Spleen (tissue), 11 donors: ENCODE data around the gene INPP4B. TPM values are rescaled to one million over a fixed set of nuclear protein-coding genes. Genes with fewer than 3 reads are reported as not detected.

Experiments used
- DNase-seq: peaks from one replicate; pipeline ENCODE4 v3.0.0-alpha.2; 2020
- H3K27ac ChIP-seq, 8 donors: fragments of 200-600 bp; sonication (generic) in 7 of 8; 1 replicate in 4 of 8; 2 replicates in 4 of 8; pipeline versions ENCODE4 v1.5.0 to v1.8.0; 2016 to 2021; ENCODE audit warnings: inconsistent platforms in 4 of 8, mild to moderate bottlenecking in 4 of 8, moderate library complexity in 1 of 8
- H3K27me3 ChIP-seq, 7 donors: fragments of 200-600 bp; sonication (generic) in 6 of 7; replicated peaks in 1 of 7; 1 replicate in 4 of 7; 2 replicates in 3 of 7; pipeline versions ENCODE4 v1.5.0 to v1.8.0; 2016 to 2021; ENCODE audit warnings: inconsistent platforms in 3 of 7, mild to moderate bottlenecking in 1 of 7
- H3K36me3 ChIP-seq, 6 donors: fragments of 200-600 bp; sonication (generic) in 5 of 6; 1 replicate in 4 of 6; 2 replicates in 2 of 6; pipeline versions ENCODE4 v1.5.0 to v1.8.0; 2016 to 2021; ENCODE audit warnings: inconsistent platforms in 2 of 6
- H3K4me1 ChIP-seq, 6 donors: fragments of 200-600 bp; sonication (generic) in 5 of 6; 1 replicate in 3 of 6; 2 replicates in 3 of 6; pipeline versions ENCODE4 v1.5.0 to v1.8.0; 2016 to 2021; ENCODE audit warnings: inconsistent platforms in 3 of 6
- H3K4me3 ChIP-seq, 8 donors: fragments of 200-600 bp; sonication (generic) in 7 of 8; 1 replicate in 4 of 8; 2 replicates in 4 of 8; pipeline versions ENCODE4 v1.5.0 to v1.8.0; 2016 to 2021; ENCODE audit warnings: inconsistent platforms in 4 of 8, mild to moderate bottlenecking in 4 of 8, moderate library complexity in 2 of 8
- H3K9me3 ChIP-seq, 8 donors: fragments of 200-600 bp; sonication (generic) in 7 of 8; 1 replicate in 4 of 8; 2 replicates in 4 of 8; pipeline versions ENCODE4 v1.5.0 to v1.8.0; 2016 to 2021; ENCODE audit warnings: inconsistent platforms in 4 of 8
- CTCF ChIP-seq, 11 experiments: fragments of 200-600 bp in 7 of 11; fragments of 450-650 bp in 4 of 11; sonication (generic) in 4 of 11; IDR thresholded peaks in 8 of 11; conservative IDR thresholded peaks in 3 of 11; 1 replicate in 7 of 11; 2 replicates in 4 of 11; pipeline versions ENCODE4 v1.4.0 to v1.8.0; 2016 to 2021; ENCODE audit warnings: antibody characterized with exemption in 11 of 11, inconsistent platforms in 4 of 11, mild to moderate bottlenecking in 1 of 11
- POLR2A ChIP-seq, 3 donors: fragments of 450-650 bp; IDR thresholded peaks; one replicate each; pipeline ENCODE4 v1.5.1; 2017; ENCODE audit warnings: antibody characterized with exemption in 3 of 3, mild to moderate bottlenecking in 1 of 3
- POLR2AphosphoS5 ChIP-seq, 3 donors: sonication (generic); formaldehyde crosslinking; IDR thresholded peaks; one replicate each; pipeline ENCODE4 v1.5.1; 2017; ENCODE audit warnings: antibody characterized with exemption in 3 of 3
- WGBS, 5 donors: extraction: QIAGEN DNeasy Blood & Tissue Kit in 3 of 5; methylation state at CpG; one replicate each; pipeline versions ENCODE4 v1.1.5 to v1.1.7; 2013 to 2018; 5-methylcytosine and 5-hydroxymethylcytosine counted together
- intact Hi-C: fragments of 100-400 bp; cut with DNase I; formaldehyde crosslinking; loops from one replicate; pipeline ENCODE4 v1.15.0; 2023; ENCODE audit warnings: low total_unique reads
- polyA plus RNA-seq, 3 donors: library from polyadenylated mRNA; stranded (reverse); fragments of 200-250 nt; gene quantifications; one replicate each; pipeline ENCODE4 v1.2.1, GENCODE V29; 2013
- total RNA-seq, 7 donors: library from RNA; depleted of rRNA in 3 of 7; stranded (reverse); fragments of >200 nt in 3 of 7; fragmentation: NEBNext Ultra II Directional in 4 of 7; extraction: Animal tissue kit (Norgen Biotek cat#: 25700) in 4 of 7; gene quantifications; one replicate each; pipeline versions ENCODE4 v1.1.0 to v1.2.1, GENCODE V29; 2016 to 2021
- donor health status: healthy with polysubstance abuse.
- donor health status: DM: no; HTN: no; CAD: no; lungs with moderate emphysema.
- donor health status: DM: no; HTN: no; CAD: no.
- donor health status: Bipolar disorder and iron deficiency.
- donor health status: healthy.
- donor health status: DM: no; HTN: no; CAD: no.
- donor health status: DM: yes; HTN: yes; CAD: no.

Gene INPP4B
- total and polyA plus RNA-seq, 10 donors, result 0.78 to 31.6 (median 26.8) TPM

DNA sequence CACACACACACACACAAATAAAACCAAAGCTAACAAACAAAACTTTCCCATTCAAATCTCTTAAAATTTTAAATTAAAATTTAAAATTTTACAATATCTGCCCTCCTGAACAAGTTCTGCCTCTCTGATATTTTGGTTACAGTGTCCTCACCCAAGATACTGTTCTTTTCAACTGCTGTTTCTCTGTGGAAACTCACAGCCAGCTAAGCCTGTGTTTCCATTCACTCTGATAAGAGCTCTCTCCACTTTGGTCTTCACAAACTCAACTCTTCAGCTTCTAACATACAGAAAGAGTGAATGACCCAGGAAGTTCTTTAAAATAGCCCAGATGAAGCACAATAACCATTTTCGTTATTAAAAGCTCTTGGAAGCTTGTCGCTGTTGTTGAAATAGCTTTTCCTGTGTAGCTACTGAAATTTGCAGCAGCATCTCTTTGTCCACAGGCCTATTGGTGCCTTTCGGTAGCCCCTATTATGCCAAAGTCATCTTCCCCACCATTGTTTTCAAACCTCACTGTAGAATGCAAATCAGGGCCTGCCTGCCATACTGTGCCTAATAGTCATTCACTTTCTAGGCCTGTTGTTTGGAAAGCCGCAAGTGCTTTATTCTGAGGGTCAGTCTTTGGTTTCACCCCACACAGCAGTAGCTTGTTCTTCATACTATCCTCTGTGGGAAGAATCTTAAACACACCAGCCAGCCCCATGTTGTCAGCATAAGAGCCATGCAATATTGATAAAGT is 19.4 kb downstream of the INPP4B start:
- H3K4me1 ChIP-seq, result no peaks in the 10 kb centered on the region
- WGBS, 5 donors, result 88 to 96% (median 92%) methylated on average over 4 of the region's 4 CpGs
- H3K27me3 ChIP-seq, result no peaks in the 10 kb centered on the region
- H3K4me3 ChIP-seq, result no peak overlapping the region
- no peaks in the 10 kb centered on the region for H3K36me3 ChIP-seq
- H3K9me3 ChIP-seq, result no peaks in the 10 kb centered on the region
- intact Hi-C loops, result no loop called here
- TF ChIP-seq POLR2A (IDR thresholded peaks at IDR 0.05) (no peak), CTCF (IDR thresholded peaks at IDR 0.05 in 8 of 11, conservative IDR thresholded peaks at IDR 0.05 in 3 of 11) (no peak), POLR2AphosphoS5 (IDR thresholded peaks at IDR 0.05) (no peak)
- no peak overlapping the region for H3K27ac ChIP-seq
- no peak for DNase-seq

DNA sequence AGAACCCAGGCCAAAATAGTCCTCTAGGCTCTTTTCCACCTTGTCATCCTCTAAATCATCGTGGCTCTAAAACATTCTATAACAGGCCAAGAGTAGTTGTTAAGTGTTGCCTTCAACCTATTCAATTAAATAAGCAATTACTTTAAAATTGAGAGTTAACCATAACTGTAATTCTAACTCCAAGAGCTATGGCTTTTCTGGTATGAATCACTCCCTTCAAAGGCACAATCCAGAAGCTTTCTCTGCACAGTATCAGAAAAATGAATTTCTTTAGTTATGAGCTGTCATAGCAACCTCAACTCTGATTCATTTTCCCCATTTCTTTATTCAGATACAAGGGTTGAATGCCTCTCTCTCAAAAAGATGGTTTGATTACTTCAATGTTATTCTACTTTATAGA is 21.7 kb downstream of the INPP4B start:
- Histone ChIP-seq H3K27ac (no peak overlapping the region), H3K4me3 (no peak overlapping the region), H3K4me1 (no peaks in the 10 kb centered on the region), H3K27me3 (no peaks in the 10 kb centered on the region), H3K36me3 (no peaks in the 10 kb centered on the region), H3K9me3 (no peaks in the 10 kb centered on the region)
- WGBS, 5 donors, result 70 to 88% (median 81%) methylated on average over 1 of the region's 1 CpG
- intact Hi-C loops, result no loop called here
- no peak for DNase-seq
- TF ChIP-seq POLR2AphosphoS5 (IDR thresholded peaks at IDR 0.05), result no peak
- no peak for TF ChIP-seq CTCF (IDR thresholded peaks at IDR 0.05 in 8 of 11, conservative IDR thresholded peaks at IDR 0.05 in 3 of 11)
- no peak for TF ChIP-seq POLR2A (IDR thresholded peaks at IDR 0.05)

DNA sequence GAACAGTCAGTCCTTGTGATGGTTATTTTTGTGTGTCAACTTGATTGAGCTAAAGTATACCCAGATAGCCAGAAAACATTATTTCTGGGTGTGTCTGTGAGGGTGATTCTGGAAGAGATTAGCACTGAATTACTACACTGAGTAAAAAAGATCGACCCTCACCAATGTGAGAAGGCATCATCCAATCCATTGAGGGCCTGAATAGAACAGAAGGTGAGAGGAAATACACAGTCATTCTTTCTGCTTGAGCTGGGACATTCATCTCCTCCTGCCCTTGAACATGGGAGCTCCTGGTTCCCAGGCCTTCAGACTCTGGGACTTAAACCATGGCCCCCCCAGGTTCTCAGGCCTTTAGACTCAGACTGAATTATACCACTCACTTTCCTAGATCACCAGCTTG is 22.3 kb downstream of the INPP4B start:
- Histone ChIP-seq H3K27me3 (no peaks in the 10 kb centered on the region), H3K4me1 (no peaks in the 10 kb centered on the region), H3K27ac (no peak overlapping the region), H3K9me3 (no peaks in the 10 kb centered on the region), H3K36me3 (no peaks in the 10 kb centered on the region), H3K4me3 (no peak overlapping the region)
- WGBS, 5 donors, result 75 to 92% (median 77%) methylated on average over 1 of the region's 1 CpG
- TF ChIP-seq CTCF (IDR thresholded peaks at IDR 0.05 in 8 of 11, conservative IDR thresholded peaks at IDR 0.05 in 3 of 11) (no peak), POLR2AphosphoS5 (IDR thresholded peaks at IDR 0.05) (no peak), POLR2A (IDR thresholded peaks at IDR 0.05) (no peak)
- intact Hi-C loops, result no loop called here
- no peak for DNase-seq

GRCh38 chr4:142818476-142818875 is 27.6 kb downstream of the INPP4B start:
- DNase-seq, result no peak
- Histone ChIP-seq H3K27ac (peak overlapping the region in 5 of 8 donors; percentile 11 to 68 (median 31)), H3K27me3 (no peaks in the 10 kb centered on the region), H3K4me1 (no peaks in the 10 kb centered on the region), H3K9me3 (no peaks in the 10 kb centered on the region), H3K4me3 (no peak overlapping the region), H3K36me3 (no peaks in the 10 kb centered on the region)
- 81 to 94% (median 86%) methylated on average over 4 of the region's 4 CpGs for WGBS, 5 donors
- intact Hi-C loops, result no loop called here
- TF ChIP-seq POLR2A (IDR thresholded peaks at IDR 0.05), result no peak
- TF ChIP-seq POLR2AphosphoS5 (IDR thresholded peaks at IDR 0.05), result no peak
- no peak for TF ChIP-seq CTCF (IDR thresholded peaks at IDR 0.05 in 8 of 11, conservative IDR thresholded peaks at IDR 0.05 in 3 of 11)
